GM11168 (cell line): Measurements from ENCODE around the gene SNTA1.
"Not testable (repeated sequence)": the region's sequence is repeated elsewhere in the genome, so short reads cannot be mapped to it uniquely, and the experiment has no call there.

Experiments
- in situ Hi-C: fragments of 300-500 bp; cut with MboI; formaldehyde crosslinking; loops from one replicate; pipeline ENCODE4 v1.12.0; 2022; ENCODE audit warnings: low sequenced_read_pairs; ENCODE audit not compliant: unreplicated experiment

SNTA1 gene

DNA sequence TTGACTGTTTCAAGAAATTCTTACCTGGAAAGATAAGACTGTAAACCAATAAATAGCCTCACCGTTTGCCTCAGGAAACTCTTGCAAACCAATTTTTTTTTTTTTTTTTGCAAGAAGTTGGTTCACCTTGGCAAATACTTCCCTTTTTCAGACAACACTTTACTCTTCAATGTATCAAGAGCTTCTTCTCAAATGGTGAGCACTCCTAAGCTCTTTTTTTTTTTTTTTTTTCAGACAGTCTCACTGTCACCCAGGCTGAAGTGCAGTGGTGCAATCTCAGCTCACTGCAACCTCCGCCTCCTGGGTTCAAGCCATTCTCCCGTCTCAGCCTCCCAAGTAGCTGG lies 22.7 kb upstream of the SNTA1 start:
- in situ Hi-C loops, result loop anchor here (5.0 kb wide), 1 partner anchor 186 kb away; no protein-coding TSS in a partner anchor

DNA sequence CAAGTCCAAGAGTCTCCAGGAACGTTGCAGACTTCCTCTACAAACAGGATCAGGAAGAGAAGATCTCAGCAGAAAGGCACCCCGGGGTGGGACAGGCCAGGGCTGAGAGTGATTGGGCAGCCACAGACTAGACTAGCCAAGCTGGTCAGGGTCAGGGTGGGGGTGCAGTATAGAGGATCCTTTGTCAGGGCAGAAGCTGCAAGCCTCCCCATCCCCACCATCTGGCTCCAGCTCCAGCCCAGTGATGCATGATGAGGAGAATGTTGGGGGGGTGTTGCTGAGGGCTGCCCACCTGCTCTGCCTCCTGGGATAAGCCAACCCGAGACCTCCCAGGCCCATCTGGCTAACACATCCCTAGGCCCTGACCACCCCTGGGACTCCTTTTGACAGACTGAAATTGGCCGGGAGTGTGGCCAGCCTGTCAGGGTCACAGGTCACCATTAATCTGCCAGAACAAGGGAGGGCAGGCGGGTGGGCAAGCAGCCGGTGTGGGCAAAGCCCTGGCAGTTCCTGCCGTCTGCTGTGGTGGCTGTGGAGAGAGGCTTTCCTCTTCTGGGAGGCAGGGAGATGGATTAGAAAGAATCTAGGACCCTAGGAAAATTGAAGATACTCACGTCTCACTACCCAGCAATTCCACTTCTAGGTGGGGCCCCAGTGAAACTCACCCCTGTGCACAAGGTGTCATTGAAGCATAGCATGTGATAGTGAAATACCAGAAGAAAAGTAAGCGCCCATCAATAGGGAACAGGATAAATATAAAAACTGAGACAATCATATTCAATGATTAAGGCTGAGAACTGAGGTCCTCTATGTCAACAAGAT lies 22.1 kb upstream of the SNTA1 start:
- in situ Hi-C loops, result loop anchor here (5.0 kb wide), 1 partner anchor 187 kb away; no protein-coding TSS in a partner anchor

DNA sequence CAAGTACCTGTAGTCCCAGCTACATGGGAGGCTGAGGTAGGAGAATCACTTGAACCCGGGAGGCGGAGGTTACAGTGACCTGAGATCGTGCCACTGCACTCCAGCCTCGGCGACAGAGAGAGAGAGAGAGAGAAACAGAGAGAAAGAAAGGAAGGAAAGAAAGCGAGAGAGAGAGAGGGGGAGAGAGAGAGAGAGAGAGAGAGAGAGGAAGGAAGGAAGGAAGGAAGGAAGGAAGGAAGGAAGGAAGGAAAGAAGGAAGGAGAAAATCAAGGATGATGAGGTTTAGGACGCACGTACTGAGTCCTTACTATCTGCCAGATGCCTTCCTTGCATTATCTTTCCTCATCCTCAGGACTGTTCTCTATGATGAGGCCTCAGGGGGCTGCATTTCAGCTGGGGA lies 21.2 kb upstream of the SNTA1 start:
- in situ Hi-C loops, result loop anchor here (5.0 kb wide), 1 partner anchor 188 kb away; no protein-coding TSS in a partner anchor

DNA sequence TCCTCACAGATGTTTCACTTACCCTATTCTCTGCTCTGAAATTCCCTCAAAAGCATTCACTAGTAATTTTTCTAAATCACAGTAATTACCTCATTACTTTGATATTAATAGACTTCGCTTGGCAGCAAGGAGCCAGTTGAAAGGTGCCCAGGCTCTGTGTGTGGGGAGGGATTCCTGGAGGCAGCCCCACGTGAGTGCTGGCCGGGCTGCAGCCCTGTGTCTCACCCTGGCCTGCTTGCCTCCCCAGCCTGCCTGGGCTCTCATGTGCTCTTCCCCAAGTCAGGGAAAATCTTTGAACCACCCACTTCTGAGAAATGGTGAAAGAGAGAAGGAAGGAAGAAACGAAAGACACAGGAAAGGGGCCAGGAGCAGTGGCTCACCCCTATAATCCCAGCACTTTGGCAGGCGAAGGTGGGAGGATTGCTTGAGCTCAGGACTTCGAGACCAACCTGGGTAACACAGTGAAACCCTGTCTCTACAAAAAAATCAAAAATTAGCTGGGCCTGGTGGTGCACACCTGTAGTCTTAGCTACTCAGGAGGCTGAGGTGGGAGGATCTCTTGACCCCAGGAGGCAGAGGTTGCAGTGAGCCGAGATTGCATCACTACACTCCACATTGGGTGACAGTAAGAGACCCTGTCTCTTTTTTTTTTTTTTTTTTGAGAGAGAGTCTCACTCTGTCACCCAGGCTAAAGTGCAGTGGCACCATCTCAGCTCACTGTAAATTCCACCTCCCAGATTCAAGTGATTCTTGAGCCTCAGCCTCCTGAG lies 20.0 kb upstream of the SNTA1 start:
- in situ Hi-C loops, result no loop called here

DNA sequence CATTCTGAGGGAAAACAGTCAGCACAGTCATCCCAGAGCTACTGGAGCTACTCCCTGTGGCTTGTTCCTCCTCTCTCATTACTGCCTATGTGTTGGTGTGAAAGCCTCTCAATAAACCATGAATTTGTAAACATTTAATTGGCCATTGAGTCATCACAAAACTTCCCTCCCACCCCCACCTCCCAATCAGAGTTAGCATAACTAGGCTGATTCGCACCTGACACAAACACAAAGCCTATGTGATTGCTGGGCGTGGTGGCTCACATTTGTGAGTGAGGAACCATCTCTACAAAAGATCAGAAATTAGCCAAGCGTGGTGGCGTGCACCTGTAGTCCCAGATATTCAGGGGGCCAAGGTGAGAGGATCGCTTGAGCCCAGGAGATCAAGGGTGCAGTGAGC lies 17.1 kb upstream of the SNTA1 start:
- in situ Hi-C loops, result no loop called here

DNA sequence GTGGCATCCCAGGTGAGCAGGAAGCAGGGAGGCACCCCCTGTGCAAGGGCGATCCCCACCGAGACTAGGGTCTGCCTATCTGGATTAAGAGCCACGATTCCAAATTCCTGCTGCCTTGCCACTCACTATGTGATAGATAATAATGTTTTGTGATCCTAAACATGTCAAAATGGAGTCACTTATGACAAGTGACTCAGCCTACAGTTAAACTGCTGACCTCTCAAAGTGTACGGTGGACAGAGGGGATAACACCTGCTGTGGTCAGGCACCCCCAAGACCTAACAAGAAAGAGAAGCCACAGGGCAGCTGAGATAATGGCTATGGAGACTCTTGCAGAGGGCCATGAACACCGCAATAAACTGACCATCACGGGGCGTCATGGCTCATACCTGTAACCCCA lies 16.0 kb upstream of the SNTA1 start:
- in situ Hi-C loops, result no loop called here

DNA sequence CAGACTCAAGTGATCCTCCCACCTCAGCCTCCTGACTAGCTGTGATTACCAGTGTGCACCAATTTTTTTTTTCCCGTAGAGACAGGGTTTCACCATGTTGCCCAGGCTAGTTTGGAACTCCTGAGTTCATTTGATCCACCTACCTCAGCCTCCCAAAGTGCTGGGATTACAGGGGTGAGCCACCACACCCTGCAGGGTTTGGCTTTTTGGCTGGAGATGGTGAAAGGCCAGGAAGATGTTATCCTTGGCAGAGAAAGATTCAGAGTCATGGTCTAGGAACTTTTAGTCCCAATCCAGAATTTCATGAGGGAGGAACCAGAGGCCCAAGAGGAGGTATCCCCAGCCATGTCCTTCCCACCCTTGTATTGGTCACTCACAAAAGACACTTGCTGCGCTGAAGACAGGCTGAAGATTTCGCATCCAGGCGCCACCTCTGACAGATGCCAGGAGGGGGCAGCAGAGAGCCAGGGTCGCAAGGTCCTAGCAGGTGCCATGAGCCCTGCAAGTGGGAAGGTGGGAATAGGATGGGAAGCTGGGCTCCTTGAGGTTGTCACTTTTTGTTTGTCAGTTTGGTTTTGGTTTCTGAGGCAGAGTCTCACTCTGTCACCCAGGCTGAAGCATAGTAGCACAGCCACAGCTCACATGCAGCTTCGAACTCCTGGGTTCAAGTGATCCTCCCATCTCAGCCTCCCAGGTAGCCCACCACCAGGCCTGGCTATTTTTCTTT lies 13.5 kb upstream of the SNTA1 start:
- in situ Hi-C loops, result not testable (repeated sequence)

DNA sequence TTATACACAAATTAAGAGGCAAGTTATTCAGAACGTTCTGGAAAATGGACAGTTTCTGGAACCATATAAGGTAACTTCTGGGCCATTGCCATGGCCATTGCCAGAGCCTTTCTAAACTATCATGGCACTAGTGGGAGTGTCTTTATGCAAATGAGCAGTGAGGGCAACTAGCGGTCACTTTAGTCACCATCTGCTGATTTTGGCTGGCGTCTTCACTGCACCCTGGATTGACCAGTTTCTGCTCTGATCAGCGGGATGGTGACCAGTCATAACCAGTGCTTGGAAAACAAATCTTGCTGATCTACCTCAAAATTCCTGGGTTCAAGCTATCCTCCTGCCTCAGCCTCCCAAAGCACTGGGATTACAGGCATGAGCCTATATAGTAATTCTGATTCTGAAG lies 7.3 kb upstream of the SNTA1 start:
- in situ Hi-C loops, result no loop called here

DNA sequence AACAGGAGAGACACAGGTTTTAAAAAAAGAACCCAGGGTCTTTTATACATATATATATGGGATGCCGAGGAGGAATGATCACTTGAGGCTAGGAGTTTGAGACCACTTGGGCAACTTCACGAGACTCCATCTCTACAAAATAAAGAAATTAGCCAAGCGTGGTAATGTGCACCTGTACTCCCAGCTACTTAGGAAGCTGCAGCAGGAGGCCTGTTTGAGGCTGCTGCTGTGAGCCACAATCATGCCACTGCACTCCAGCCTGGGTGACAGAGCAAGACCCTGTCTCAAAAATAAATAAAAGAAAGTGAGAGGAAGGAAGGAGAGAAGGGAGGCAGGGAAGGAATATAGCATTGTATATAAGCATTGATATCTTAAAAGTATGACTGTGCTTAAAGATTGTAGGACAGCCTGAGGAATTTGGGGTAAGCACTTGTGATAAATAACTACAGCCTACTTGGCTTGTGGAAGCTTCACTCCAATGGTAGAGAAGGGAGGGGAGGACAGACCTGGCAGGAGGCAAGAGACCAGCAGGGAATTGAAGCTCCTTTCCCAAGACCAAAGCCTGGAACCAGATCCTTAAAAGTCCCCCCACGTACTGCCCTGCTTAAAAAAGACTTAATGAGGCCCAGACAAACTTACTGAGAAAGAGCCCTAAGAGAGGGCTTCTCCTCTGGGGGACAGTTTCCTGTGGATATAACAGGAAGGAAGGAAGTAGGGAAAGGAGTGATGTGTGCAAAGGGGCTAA lies 2.5 kb upstream of the SNTA1 start:
- in situ Hi-C loops, result no loop called here

DNA sequence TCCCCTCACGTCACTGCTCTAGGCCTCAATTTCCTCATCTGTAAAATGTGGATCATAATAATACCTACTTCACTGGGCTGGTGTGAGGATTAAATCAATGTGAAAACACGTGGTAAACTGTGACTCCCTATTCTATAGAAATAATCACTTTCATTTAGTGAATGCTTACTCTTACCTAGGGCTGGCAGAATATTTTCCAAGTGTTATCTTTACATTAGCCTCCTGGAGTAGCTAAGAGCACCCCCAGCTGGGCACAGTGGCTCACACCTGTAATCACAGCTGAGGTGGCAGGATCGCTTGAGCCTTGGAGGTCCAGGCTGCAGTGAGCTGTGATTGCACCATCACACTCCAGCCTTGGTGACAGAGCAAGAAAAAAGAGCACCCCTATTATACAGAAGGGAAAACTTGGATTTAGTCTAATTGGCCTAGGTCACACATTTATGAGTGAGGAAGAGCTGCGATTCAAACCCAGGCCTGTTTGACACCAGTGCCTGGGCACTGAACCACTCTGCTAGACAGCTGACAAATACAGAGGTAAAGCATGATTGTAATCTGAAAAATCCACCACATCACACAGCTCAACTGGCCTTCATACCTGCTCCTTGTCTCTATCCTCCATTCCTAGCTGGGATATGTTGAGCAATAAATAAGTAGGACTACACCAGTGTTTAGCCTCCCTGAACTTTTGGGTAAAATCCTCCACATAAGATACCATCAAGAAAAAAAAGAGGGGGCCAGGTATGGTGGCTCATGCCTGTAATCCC lies 1.4 kb upstream of the SNTA1 start:
- in situ Hi-C loops, result no loop called here

DNA sequence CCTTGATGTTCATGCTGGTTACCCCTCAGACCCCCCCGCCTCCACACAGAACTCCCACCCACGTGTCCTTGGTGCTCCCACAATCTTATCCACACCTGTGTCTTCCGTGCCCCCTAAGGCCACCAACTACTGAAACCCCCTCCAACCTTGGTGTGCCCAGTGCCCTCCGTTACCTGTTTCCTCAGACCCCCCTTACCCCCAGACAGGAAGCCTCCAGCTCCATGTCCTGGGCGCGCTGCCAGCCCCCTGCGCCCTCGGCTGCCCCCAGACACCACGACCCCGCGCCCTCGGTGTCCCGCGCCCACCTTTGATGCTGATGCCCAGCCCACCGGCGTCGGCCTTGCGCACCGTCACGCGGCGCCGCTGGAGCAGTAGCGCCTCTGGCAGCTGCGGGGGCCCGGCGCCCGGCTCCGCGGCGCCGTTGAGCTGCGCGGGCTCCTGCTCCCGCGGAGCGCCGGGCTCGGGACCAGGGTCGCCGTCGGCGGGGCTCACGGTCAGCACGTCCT lies 504 bp downstream of the SNTA1 start:
- in situ Hi-C loops, result no loop called here

DNA sequence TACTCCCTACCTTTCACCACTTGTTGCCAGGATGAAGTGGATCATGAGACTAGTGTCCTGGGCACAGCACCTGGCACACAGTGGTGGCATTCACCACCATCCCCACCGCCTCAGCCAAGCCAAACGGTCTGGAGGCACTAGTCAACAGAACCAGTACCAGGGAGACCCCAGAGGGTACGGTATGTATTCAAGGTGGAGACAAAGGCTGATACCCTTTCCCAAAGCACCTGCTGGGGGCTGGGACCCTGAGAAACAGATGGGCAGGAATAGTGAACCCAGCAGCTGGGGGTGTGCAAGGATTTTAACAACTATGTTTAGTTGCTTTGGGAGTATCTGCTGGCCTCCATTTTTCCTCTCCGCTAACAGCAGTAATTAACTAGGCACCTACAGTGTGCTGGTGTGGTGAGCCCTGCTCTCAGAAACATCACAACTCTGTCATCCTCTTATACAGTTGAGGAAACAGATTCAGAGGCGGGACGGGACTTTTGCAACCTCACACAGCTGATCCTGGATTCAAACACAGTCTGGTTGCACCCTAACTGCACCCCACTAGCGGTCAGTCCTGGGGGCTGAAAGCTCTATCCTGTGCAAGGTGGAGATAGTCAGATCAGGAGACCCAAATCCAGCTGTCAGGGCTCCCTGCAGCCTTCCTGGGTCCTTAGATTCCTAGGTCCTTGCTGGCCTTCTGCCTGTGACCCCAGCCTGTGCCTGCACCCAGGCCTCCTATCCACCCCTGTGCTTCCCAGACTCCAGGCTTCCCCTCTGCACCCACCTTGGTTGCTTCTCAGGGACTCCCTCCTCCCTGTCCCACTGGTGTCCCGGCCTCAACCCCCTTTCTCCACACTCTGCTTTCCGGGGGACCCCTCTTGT lies 1.2 kb downstream of the SNTA1 start:
- in situ Hi-C loops, result no loop called here

DNA sequence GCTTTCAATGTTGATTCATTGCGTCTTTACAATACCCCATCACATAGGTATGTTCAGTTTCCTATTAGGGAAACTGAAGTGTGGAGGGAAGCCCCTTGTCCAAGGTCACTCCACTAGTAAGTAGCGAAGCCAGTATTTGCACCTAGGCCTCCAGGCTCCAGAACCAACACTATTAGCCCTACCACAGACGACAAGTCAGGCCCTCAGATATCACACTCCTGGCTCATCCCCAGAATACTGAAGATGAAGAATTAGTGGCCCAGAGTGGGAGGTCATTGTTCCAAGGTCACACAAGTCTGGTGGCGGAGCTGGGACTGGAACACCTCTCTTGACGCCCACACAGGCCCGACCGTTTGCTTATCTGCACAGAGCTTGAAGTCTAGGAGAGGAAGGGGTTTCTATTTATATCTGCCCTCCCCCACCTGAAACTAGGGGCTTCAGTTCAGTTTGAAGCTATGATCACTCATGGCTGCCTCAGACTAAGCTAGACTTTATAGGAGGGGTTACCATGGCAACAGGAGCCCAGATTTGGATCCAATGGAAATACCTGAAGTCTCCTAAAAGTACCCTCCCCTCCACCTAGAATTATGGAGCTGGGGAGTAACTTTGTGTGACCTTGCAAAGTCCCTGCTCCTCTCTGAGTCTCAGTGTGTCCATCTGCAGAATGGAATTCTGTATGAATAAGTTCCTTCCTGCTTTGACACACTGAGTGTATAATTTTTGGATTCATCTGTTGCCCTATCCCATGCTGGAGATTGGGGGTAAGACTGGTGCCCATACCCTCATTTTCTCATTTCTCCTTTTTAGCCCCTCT lies 2.2 kb downstream of the SNTA1 start:
- in situ Hi-C loops, result no loop called here

DNA sequence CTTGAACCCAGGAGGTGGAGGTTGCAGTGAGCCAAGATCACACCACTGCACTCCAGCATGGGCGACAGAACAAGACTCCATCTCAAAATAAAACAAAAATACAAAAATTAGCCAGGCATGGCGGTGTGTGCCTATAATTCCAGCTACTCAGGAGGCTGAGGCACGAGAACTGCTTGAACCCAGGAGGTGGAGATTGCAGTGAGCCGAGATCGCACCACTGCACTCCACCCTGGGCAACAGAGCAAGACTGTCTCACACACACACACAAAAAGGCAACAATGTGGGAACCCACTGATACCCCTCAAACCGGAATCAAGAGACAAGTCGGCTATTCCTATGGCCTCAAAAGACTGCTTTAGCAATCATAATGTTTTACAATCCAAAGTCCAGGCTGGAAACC lies 3.0 kb downstream of the SNTA1 start:
- in situ Hi-C loops, result not testable (repeated sequence)

DNA sequence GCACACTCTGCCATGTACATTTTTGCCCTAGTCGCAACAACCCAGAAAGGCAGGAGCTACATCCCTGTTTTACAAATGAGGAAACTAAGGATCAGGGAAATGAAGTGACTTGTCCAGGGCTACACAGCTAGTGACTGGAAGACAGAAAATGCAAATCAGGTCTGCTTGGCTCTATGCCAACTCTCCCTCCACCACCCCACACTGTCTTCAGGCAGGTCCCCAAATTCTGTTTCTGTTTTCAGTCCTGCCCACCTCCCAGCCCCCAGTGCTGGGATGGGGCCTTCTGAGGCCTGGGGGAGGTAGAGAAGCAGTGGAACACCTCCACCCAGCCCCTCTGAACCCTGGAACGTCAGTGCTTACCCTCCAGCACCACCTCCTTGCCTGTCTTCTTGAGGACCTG lies 5.1 kb downstream of the SNTA1 start:
- in situ Hi-C loops, result no loop called here

DNA sequence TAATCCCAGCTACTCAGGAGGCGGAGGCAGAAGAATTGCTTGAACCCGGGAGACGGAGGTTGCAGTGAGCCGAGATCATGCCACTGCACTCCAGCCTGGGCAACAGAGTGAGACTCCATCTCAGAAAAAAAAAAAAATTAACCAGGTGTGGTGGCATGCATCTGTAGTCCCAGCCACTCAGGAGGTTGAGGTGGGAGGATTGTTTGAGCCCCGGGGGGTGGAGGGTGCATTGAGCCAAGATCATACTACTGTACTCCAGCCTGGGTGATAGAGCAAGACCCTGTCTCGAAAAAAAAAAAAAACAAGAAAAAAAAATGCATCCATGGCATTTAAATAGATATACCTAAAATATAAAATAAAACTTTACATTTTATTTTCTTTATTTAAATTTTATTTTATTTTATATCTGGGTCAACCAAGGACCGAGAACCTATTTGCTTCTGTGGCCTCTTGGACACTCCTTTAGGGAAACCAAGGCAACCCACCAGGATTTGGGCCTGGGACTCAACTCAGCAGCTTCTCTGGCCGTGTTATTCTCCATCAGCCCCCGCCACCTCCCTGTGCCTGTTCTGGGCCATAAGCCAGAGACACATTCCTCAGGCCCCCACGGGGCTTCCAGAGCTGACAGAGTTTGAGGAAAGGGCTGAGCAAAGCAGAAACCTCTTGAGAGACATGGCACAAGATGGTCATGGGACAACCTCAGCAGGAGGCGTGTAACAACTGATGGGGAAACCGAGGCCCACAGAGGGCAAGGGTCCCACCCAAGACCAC lies 6.2 kb downstream of the SNTA1 start:
- in situ Hi-C loops, result no loop called here

DNA sequence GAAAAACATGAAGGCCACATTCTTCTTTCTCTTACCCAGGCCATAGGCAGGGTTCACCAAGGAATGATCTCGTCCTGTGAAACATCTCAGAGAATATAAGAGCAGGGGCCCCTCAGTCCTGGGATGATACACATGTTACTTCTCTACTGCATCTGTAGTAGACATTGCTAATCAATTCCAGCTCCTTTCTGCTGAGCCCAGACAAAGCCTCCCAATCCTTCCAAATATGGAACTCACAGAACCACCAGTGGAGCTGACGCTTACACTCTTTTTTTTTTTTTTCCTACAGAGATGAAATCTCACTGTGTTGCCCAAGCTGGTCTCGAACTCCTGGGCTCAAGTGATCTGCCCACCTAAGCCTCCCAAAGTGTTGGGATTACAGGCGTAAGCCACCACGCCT lies 9.1 kb downstream of the SNTA1 start:
- in situ Hi-C loops, result no loop called here
